ENCODE results near the gene SLC4A1.
"Not testable (repeated sequence)": the region's sequence is repeated elsewhere in the genome, so short reads cannot be mapped to it uniquely, and the experiment has no call there.

The SLC4A1 gene

GRCh38 chr17:44256671-44257070 is 11.3 kb downstream of the SLC4A1 start:
- DNase-seq (ENCODE audit: low spot score), result no peak

- DNase-seq (ENCODE audit: low spot score), result no peak
Measured at GRCh38 chr17:44255915-44256314, 12.0 kb downstream of the SLC4A1 start.

- no peak for DNase-seq (ENCODE audit: low spot score)
Measured at GRCh38 chr17:44254361-44255095, 13.4 kb downstream of the SLC4A1 start.

GRCh38 chr17:44253006-44253405 is 14.9 kb downstream of the SLC4A1 start:
- DNase-seq (ENCODE audit: low spot score), result no peak

- DNase-seq (ENCODE audit: low spot score), result no peak
Measured at GRCh38 chr17:44251062-44251461, 16.9 kb downstream of the SLC4A1 start.

GRCh38 chr17:44249501-44250246 is 18.3 kb downstream of the SLC4A1 start:
- DNase-seq (ENCODE audit: low spot score), result no peak

- DNase-seq (ENCODE audit: low spot score), result no peak
Measured at GRCh38 chr17:44247876-44248736, 19.8 kb downstream of the SLC4A1 start.

GRCh38 chr17:44247440-44247841 is 20.5 kb downstream of the SLC4A1 start:
- no peak for DNase-seq (ENCODE audit: low spot score)

- no peak for DNase-seq (ENCODE audit: low spot score)
Measured at GRCh38 chr17:44241106-44241624, 26.8 kb downstream of the SLC4A1 start.

- not testable (repeated sequence) for DNase-seq (ENCODE audit: low spot score)
Measured at GRCh38 chr17:44237886-44238285, 30.0 kb downstream of the SLC4A1 start.

- no peak for DNase-seq (ENCODE audit: low spot score)
Measured at GRCh38 chr17:44236444-44236991, 31.4 kb downstream of the SLC4A1 start.

- DNase-seq (ENCODE audit: low spot score), result no peak
Measured at GRCh38 chr17:44235583-44235936, 32.4 kb downstream of the SLC4A1 start.

GRCh38 chr17:44233582-44233981 is 34.4 kb downstream of the SLC4A1 start:
- DNase-seq (ENCODE audit: low spot score), result no peak

- DNase-seq (ENCODE audit: low spot score), result no peak
Measured at GRCh38 chr17:44232061-44232460, 35.9 kb downstream of the SLC4A1 start.

GRCh38 chr17:44230140-44230539 is 37.8 kb downstream of the SLC4A1 start:
- no peak for DNase-seq (ENCODE audit: low spot score)

GRCh38 chr17:44229090-44229489 is 38.8 kb downstream of the SLC4A1 start:
- DNase-seq (ENCODE audit: low spot score), result no peak

GRCh38 chr17:44223541-44224071 is 44.3 kb downstream of the SLC4A1 start:
- no peak for DNase-seq (ENCODE audit: low spot score)

- peak; percentile 56 for DNase-seq (ENCODE audit: low spot score)
Measured at GRCh38 chr17:44222112-44222869, 45.6 kb downstream of the SLC4A1 start.

- DNase-seq (ENCODE audit: low spot score), result no peak
Measured at GRCh38 chr17:44221862-44222111, 46.1 kb downstream of the SLC4A1 start.

- peak; percentile 55 for DNase-seq (ENCODE audit: low spot score)
Measured at GRCh38 chr17:44221084-44221861, 46.7 kb downstream of the SLC4A1 start.

Measured in kidney capillary endothelial cell (primary cell).